PFSK-1 (cell line): Measurements from ENCODE around the gene FBXO28.

Experiments
- FOXP2 ChIP-seq: optimal IDR thresholded peaks from 2 replicates; pipeline ENCODE3; 2011; ENCODE audit warnings: borderline replicate concordance, control low read depth, inconsistent platforms; ENCODE audit not compliant: insufficient read depth; ENCODE audit errors: extremely low read length, extremely low read depth
- POLR2AphosphoS5 ChIP-seq: IDR thresholded peaks from 2 replicates; pipeline ENCODE4 v1.6.1; 2012; ENCODE audit warnings: low read depth, mild to moderate bottlenecking, control low read depth, low read length, moderate library complexity
- REST ChIP-seq, 2 experiments: IDR thresholded peaks; 2 replicates each; pipeline versions ENCODE4 v1.6.1 to v1.8.0; 2011 to 2012; ENCODE audit warnings: low read depth in 2 of 2, low read length in 2 of 2, control low read depth in 1 of 2, inconsistent platforms in 1 of 2, mild to moderate bottlenecking in 1 of 2, moderate library complexity in 1 of 2; ENCODE audit not compliant: insufficient read depth in 1 of 2
- SIN3A ChIP-seq: IDR thresholded peaks from 2 replicates; pipeline ENCODE4 v1.6.1; 2012; ENCODE audit warnings: mild to moderate bottlenecking, low read length, moderate library complexity, borderline replicate concordance; ENCODE audit not compliant: insufficient read depth
- TAF1 ChIP-seq: IDR thresholded peaks from 2 replicates; pipeline ENCODE4 v1.6.1; 2012; ENCODE audit warnings: low read length, control low read depth, borderline replicate concordance; ENCODE audit not compliant: insufficient read depth

- TF ChIP-seq SIN3A (no peak), POLR2AphosphoS5 (no peak), TAF1 (no peak), REST (IDR thresholded peaks at IDR 0.05; ENCODE audit: insufficient read depth in 1 of 2, low read depth in 2 of 2, low read length in 2 of 2) (no peak), FOXP2 (no peak)
Measured at GRCh38 chr1:224095339-224095738, 18.6 kb upstream of the FBXO28 start.
